Neural progenitor cell (in vitro differentiated cells): ENCODE data around the gene AGTRAP.

Experiments
- CTCF ChIP-seq: fragments of 200-600 bp; sonication (generic); IDR thresholded peaks from 2 replicates; pipeline ENCODE4 v1.5.1; 2017; ENCODE audit warnings: antibody characterized with exemption, mild to moderate bottlenecking
- EZH2 ChIP-seq: fragments of 200-600 bp; sonication (generic); IDR thresholded peaks from 2 replicates; pipeline ENCODE4 v1.6.1; 2017; ENCODE audit warnings: antibody characterized with exemption, mild to moderate bottlenecking, moderate library complexity
- EZH2phosphoT487 ChIP-seq: fragments of 200-600 bp; sonication (generic); IDR thresholded peaks from 2 replicates; pipeline ENCODE4 v1.6.1; 2017; ENCODE audit warnings: antibody characterized with exemption

GRCh38 chr1:11764115-11764514 lies 28.2 kb downstream of the AGTRAP start:
- TF ChIP-seq CTCF (no peak), EZH2 (no peak), EZH2phosphoT487 (no peak)
